ENCODE results near the gene CACNG4.

- no peak for TF ChIP-seq FOXM1 (IDR thresholded peaks at IDR 0.05; ENCODE audit: borderline replicate concordance)
- TF ChIP-seq FOXA1 (IDR thresholded peaks at IDR 0.05) = no peak
- TF ChIP-seq NFRKB (IDR thresholded peaks at IDR 0.05) = no peak
- no peak for TF ChIP-seq SP1 (IDR thresholded peaks at IDR 0.05)
Observed at GRCh38 chr17:67053438-67054000, 89.0 kb downstream of the CACNG4 start.
